HL-60 (cell line): ENCODE measurements around the gene IL33.

Experiments used
- GABPA ChIP-seq: IDR thresholded peaks from 2 replicates; pipeline ENCODE4 v1.6.1; 2012; ENCODE audit warnings: low read depth
- POLR2AphosphoS5 ChIP-seq: IDR thresholded peaks from 2 replicates; pipeline ENCODE4 v1.6.1; 2012; ENCODE audit warnings: low read depth
- TF ChIP-seq, protein P1 (sequence below): IDR thresholded peaks from one replicate; pipeline ENCODE4 v1.5.1; 2011; ENCODE audit warnings: low read length, control low read depth, inconsistent platforms; ENCODE audit not compliant: insufficient read depth

GRCh38 chr9:6214903-6215302, 704 bp upstream of the IL33 start:
- TF ChIP-seq, protein P1, sequence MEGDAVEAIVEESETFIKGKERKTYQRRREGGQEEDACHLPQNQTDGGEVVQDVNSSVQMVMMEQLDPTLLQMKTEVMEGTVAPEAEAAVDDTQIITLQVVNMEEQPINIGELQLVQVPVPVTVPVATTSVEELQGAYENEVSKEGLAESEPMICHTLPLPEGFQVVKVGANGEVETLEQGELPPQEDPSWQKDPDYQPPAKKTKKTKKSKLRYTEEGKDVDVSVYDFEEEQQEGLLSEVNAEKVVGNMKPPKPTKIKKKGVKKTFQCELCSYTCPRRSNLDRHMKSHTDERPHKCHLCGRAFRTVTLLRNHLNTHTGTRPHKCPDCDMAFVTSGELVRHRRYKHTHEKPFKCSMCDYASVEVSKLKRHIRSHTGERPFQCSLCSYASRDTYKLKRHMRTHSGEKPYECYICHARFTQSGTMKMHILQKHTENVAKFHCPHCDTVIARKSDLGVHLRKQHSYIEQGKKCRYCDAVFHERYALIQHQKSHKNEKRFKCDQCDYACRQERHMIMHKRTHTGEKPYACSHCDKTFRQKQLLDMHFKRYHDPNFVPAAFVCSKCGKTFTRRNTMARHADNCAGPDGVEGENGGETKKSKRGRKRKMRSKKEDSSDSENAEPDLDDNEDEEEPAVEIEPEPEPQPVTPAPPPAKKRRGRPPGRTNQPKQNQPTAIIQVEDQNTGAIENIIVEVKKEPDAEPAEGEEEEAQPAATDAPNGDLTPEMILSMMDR = no peak
- TF ChIP-seq POLR2AphosphoS5 = no peak
- TF ChIP-seq GABPA = no peak
